Esophagus muscularis mucosa (tissue), 4 donors: ENCODE measurements around the gene SPZ1.

ENCODE experiments used
- EP300 ChIP-seq: sonication (generic); formaldehyde crosslinking; IDR thresholded peaks from one replicate; pipeline ENCODE4 v1.6.1; 2017; ENCODE audit warnings: antibody characterized with exemption
- POLR2A ChIP-seq: fragments of 450-650 bp; IDR thresholded peaks from one replicate; pipeline ENCODE4 v1.6.1; 2017; ENCODE audit warnings: antibody characterized with exemption, moderate library complexity, mild to moderate bottlenecking, low read depth
- POLR2AphosphoS5 ChIP-seq, 2 donors: sonication (generic); formaldehyde crosslinking; IDR thresholded peaks; one replicate each; pipeline ENCODE4 v1.6.1; 2017; ENCODE audit warnings: antibody characterized with exemption in 2 of 2
- TF ChIP-seq, protein P1 (sequence below), 3 experiments: fragments of 200-600 bp in 2 of 3; fragments of 450-650 bp in 1 of 3; sonication (generic) in 2 of 3; IDR thresholded peaks; one replicate each; pipeline ENCODE4 v1.5.1; 2017 to 2019; ENCODE audit warnings: antibody characterized with exemption in 3 of 3, mild to moderate bottlenecking in 2 of 3, moderate library complexity in 1 of 3

DNA sequence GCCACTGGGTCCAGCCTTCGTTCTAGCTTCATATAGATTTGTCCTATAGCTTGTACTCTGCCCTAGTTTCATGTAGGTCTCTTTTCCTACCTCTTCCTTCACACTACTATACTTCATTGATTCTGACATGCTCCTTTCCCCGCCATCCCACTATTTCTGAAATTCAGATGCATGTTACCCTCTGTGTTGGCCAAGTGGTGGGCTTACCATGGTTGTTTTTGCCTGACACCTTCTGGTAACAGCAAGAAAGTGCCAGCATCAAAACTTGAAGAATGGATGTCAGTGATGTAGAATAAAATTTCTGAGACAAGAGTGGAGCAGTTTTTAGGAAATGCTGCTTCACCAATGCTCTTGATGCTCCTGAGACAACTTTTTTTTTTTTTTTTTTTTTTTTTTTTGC, 44.5 kb upstream of the SPZ1 start:
- TF ChIP-seq, protein P1, sequence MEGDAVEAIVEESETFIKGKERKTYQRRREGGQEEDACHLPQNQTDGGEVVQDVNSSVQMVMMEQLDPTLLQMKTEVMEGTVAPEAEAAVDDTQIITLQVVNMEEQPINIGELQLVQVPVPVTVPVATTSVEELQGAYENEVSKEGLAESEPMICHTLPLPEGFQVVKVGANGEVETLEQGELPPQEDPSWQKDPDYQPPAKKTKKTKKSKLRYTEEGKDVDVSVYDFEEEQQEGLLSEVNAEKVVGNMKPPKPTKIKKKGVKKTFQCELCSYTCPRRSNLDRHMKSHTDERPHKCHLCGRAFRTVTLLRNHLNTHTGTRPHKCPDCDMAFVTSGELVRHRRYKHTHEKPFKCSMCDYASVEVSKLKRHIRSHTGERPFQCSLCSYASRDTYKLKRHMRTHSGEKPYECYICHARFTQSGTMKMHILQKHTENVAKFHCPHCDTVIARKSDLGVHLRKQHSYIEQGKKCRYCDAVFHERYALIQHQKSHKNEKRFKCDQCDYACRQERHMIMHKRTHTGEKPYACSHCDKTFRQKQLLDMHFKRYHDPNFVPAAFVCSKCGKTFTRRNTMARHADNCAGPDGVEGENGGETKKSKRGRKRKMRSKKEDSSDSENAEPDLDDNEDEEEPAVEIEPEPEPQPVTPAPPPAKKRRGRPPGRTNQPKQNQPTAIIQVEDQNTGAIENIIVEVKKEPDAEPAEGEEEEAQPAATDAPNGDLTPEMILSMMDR (IDR thresholded peaks at IDR 0.05) = peak in 2 of 3 experiments; percentile 20 to 25
- TF ChIP-seq POLR2A = no peak
- TF ChIP-seq POLR2AphosphoS5 (IDR thresholded peaks at IDR 0.05) = no peak
- no peak for TF ChIP-seq EP300
